Measurements from ENCODE around the gene FHOD3. TPM values are rescaled to one million over a fixed set of nuclear protein-coding genes. Genes with fewer than 3 reads are reported as not detected.

Gene FHOD3
- total and polyA plus RNA-seq, 2 of the 4 experiments (the other 2 are of a cell fraction) = 14.6 to 16.0 TPM

GRCh38 chr18:36411745-36412168 lies 114.2 kb downstream of the FHOD3 start:
- Histone ChIP-seq H3K4me1 (ENCODE audit: control insufficient read depth, insufficient read depth, low read length) (no peaks in the 10 kb centered on the region), H2AK9ac (replicated peaks; ENCODE audit: low read depth, low read length, poor library complexity) (peak overlapping the region; percentile 45), H3K56ac (ENCODE audit: extremely low read depth, insufficient read depth, low read length) (no peak overlapping the region), H3K36me3 (ENCODE audit: control insufficient read depth, insufficient read depth, low read length) (no peaks in the 10 kb centered on the region), H3K18ac (ENCODE audit: low read depth, low read length) (no peak overlapping the region), H2BK5ac (ENCODE audit: low read depth, low read length, poor library complexity, severe bottlenecking) (no peak overlapping the region), H2BK15ac (ENCODE audit: low read depth, low read length) (no peak overlapping the region), H2BK20ac (ENCODE audit: low read depth, low read length) (no peak overlapping the region), H4K20me1 (ENCODE audit: insufficient read depth, low read length) (no peaks in the 10 kb centered on the region; the same call in 1 of the 2 replicates), H3K79me1 (ENCODE audit: low read depth in 1 of 2, low read length in 2 of 2) (no peaks in the 10 kb centered on the region), H2AK5ac (ENCODE audit: low read depth, low read length) (no peak overlapping the region), H2BK120ac (ENCODE audit: low read depth, low read length) (no peak overlapping the region), H3K4me2 (ENCODE audit: low read depth, low read length) (no peak overlapping the region), H3K9me3 (ENCODE audit: control insufficient read depth, insufficient read depth, low read length) (no peaks in the 10 kb centered on the region), H3K23ac (ENCODE audit: low read depth, low read length) (no peak overlapping the region), H4K5ac (ENCODE audit: low read depth, low read length) (no peak overlapping the region), H3K4me3 (ENCODE audit: insufficient read depth, low read depth, low read length) (no peak overlapping the region), H3K27ac (ENCODE audit: insufficient read depth, low read length) (no peak overlapping the region), H3K14ac (replicated peaks; ENCODE audit: low read depth, low read length) (no peak overlapping the region), H2AFZ (replicated peaks; ENCODE audit: low read length, poor library complexity) (peak overlapping the region; percentile 59), H3K9me1 (ENCODE audit: insufficient read depth, low read length) (peaks cover 1% of the 10 kb centered on the region; the same call in 1 of the 2 replicates), H4K8ac (ENCODE audit: low read depth in 2 of 2, low read length in 2 of 2) (no peak overlapping the region), H3K4ac (ENCODE audit: low read depth, low read length) (no peak overlapping the region), H4K91ac (ENCODE audit: insufficient read depth, low read depth, low read length) (no peak overlapping the region), H3K9ac (ENCODE audit: low read depth, low read length) (no peak overlapping the region), H3K27me3 (ENCODE audit: control insufficient read depth, insufficient read depth, low read length) (no peaks in the 10 kb centered on the region)
- DNase-seq (peak; percentile 19), ATAC-seq (ENCODE audit: low read depth) (0 out of 2 replicates have a peak, but pooled peaks have one; percentile 42)
- dilution Hi-C loops (cut with HindIII; ENCODE audit: low sequenced_read_pairs, unreplicated experiment) = no loop called here
- intact Hi-C loops (cut with micrococcal nuclease) = loop anchor here (2.0 to 10.0 kb wide), 3 partner anchors 115 to 343 kb away; partner anchors contain the start of gene FHOD3
- ChIA-PET CTCF (interaction anchor here (1.0 kb wide), 1 partner anchor 66 kb away, joined by 3 read pairs; no protein-coding TSS in a partner anchor), POLR2A (ENCODE audit: unreplicated experiment) (no interaction called here)
- TF ChIP-seq CEBPB (IDR thresholded peaks at IDR 0.05; ENCODE audit: low read depth, low read length) = no peak
- peak; percentile 46 for TF ChIP-seq RAD21 (IDR thresholded peaks at IDR 0.05; ENCODE audit: low read length)
- peak; percentile 46 for TF ChIP-seq CTCF (conservative IDR thresholded peaks at IDR 0.05; ENCODE audit: low read depth, low read length)
- no peak for TF ChIP-seq POLR2A (IDR thresholded peaks at IDR 0.05; ENCODE audit: low read depth, low read length)
- TF ChIP-seq SMC3 (IDR thresholded peaks at IDR 0.05; ENCODE audit: low read depth, low read length) = peak; percentile 31; the same call in 1 of the 2 replicates
- TF ChIP-seq ELK1 (IDR thresholded peaks at IDR 0.05; ENCODE audit: borderline replicate concordance, low read depth, low read length) = no peak
- no peak for TF ChIP-seq CHD1 (IDR thresholded peaks at IDR 0.05; ENCODE audit: low read depth, low read length)
- TF ChIP-seq RCOR1 (IDR thresholded peaks at IDR 0.05; ENCODE audit: insufficient replicate concordance, low read length) = no peak
- TF ChIP-seq MXI1 (IDR thresholded peaks at IDR 0.05; ENCODE audit: borderline replicate concordance, low read depth, low read length) = no peak
- no peak for TF ChIP-seq BHLHE40 (IDR thresholded peaks at IDR 0.05; ENCODE audit: low read depth, low read length)
- TF ChIP-seq RFX5 (IDR thresholded peaks at IDR 0.05; ENCODE audit: low read depth, low read length) = no peak
- no peak for TF ChIP-seq NFE2L2 (IDR thresholded peaks at IDR 0.05; ENCODE audit: low read depth, low read length)
- no CpG with 5 or more reads among the region's 3 CpGs for WGBS, 2 experiments (ENCODE audit: extremely low coverage in 2 of 2, insufficient read length in 1 of 2)
- BruUV-seq (replicated peaks) = no TSS peak
- in situ Hi-C loops (cut with MboI; ENCODE audit: low sequenced_read_pairs) = no loop called here

Measured in IMR-90 (cell line).